Liver (tissue), 9 donors: ENCODE results near the gene OSCP1. TPM values are rescaled to one million over a fixed set of nuclear protein-coding genes. Genes with fewer than 3 reads are reported as not detected.

Experiments used
- DNase-seq: peaks from one replicate; pipeline ENCODE4 v3.0.0-alpha.2; 2017; ENCODE audit warnings: low spot score
- H3K27ac ChIP-seq, 2 donors: one replicate each; pipeline ENCODE4 v1.7.0; 2013; ENCODE audit warnings: inconsistent platforms in 2 of 2, low read length in 2 of 2, control low read depth in 1 of 2, low read depth in 1 of 2, mild to moderate bottlenecking in 1 of 2
- H3K27me3 ChIP-seq, 4 donors: one replicate each; pipeline versions ENCODE4 v1.6.1 to v1.7.0; 2013; ENCODE audit warnings: low read length in 3 of 4, inconsistent platforms in 1 of 4, mild to moderate bottlenecking in 1 of 4, moderate library complexity in 1 of 4; ENCODE audit not compliant: control insufficient read depth in 4 of 4, insufficient read depth in 4 of 4
- H3K36me3 ChIP-seq, 4 donors: one replicate each; pipeline versions ENCODE4 v1.6.1 to v1.7.0; 2013; ENCODE audit warnings: low read length in 3 of 4, mild to moderate bottlenecking in 3 of 4, low read depth in 1 of 4, moderate library complexity in 1 of 4; ENCODE audit not compliant: control insufficient read depth in 4 of 4, insufficient read depth in 3 of 4
- H3K4me1 ChIP-seq, 4 donors: one replicate each; pipeline versions ENCODE4 v1.6.1 to v1.7.0; 2013; ENCODE audit warnings: low read length in 3 of 4, mild to moderate bottlenecking in 3 of 4, moderate library complexity in 1 of 4; ENCODE audit not compliant: control insufficient read depth in 4 of 4, insufficient read depth in 4 of 4
- H3K4me3 ChIP-seq, 3 donors: one replicate each; pipeline versions ENCODE4 v1.6.1 to v1.7.0; 2013; ENCODE audit warnings: low read length in 3 of 3, control low read depth in 1 of 3, low read depth in 1 of 3, mild to moderate bottlenecking in 1 of 3
- H3K9ac ChIP-seq, 2 donors: one replicate each; pipeline ENCODE4 v1.7.0; 2013; ENCODE audit warnings: low read length in 2 of 2, mild to moderate bottlenecking in 2 of 2, moderate library complexity in 2 of 2, control low read depth in 1 of 2, low read depth in 1 of 2
- H3K9me3 ChIP-seq, 4 donors: one replicate each; pipeline versions ENCODE4 v1.6.1 to v1.7.0; 2013; ENCODE audit warnings: low read length in 3 of 4; ENCODE audit not compliant: control insufficient read depth in 4 of 4
- FOXA1 ChIP-seq: IDR thresholded peaks from 2 replicates; pipeline ENCODE4 v1.6.1; 2016; ENCODE audit warnings: antibody characterized with exemption
- GABPA ChIP-seq, 2 donors: IDR thresholded peaks in 1 of 2; conservative IDR thresholded peaks in 1 of 2; 2 replicates each; pipeline ENCODE4 v1.6.1; 2016; ENCODE audit warnings: antibody characterized with exemption in 2 of 2, mild to moderate bottlenecking in 1 of 2, moderate library complexity in 1 of 2
- HNF4A ChIP-seq, 2 donors: conservative IDR thresholded peaks; 2 replicates each; pipeline ENCODE4 v1.6.1; 2016; ENCODE audit warnings: antibody characterized with exemption in 2 of 2, mild to moderate bottlenecking in 2 of 2
- HNF4G ChIP-seq: IDR thresholded peaks from 2 replicates; pipeline ENCODE4 v1.6.1; 2016; ENCODE audit warnings: antibody characterized with exemption
- JUND ChIP-seq, 2 donors: IDR thresholded peaks; 2 replicates each; pipeline ENCODE4 v1.6.1; 2016; ENCODE audit warnings: antibody characterized with exemption in 2 of 2
- RAD21 ChIP-seq, 2 donors: IDR thresholded peaks; 2 replicates each; pipeline ENCODE4 v1.6.1; 2016; ENCODE audit warnings: antibody characterized with exemption in 2 of 2, mild to moderate bottlenecking in 2 of 2
- RXRA ChIP-seq, 2 donors: IDR thresholded peaks; 2 replicates each; pipeline ENCODE4 v1.6.1; 2017 to 2018; ENCODE audit warnings: antibody characterized with exemption in 2 of 2, mild to moderate bottlenecking in 1 of 2
- TAF1 ChIP-seq: conservative IDR thresholded peaks from 2 replicates; pipeline ENCODE4 v1.6.1; 2016; ENCODE audit warnings: antibody characterized with exemption, mild to moderate bottlenecking
- YY1 ChIP-seq: IDR thresholded peaks from 2 replicates; pipeline ENCODE4 v1.6.1; 2016; ENCODE audit warnings: antibody characterized with exemption, mild to moderate bottlenecking
- WGBS: extraction: QIAGEN DNeasy Blood & Tissue Kit; methylation state at CpG from one replicate; pipeline ENCODE4 v1.1.7; 2013; 5-methylcytosine and 5-hydroxymethylcytosine counted together
- polyA plus RNA-seq, 2 donors: library from polyadenylated mRNA; stranded (reverse) in 1 of 2; unstranded in 1 of 2; fragments of 200-250 nt in 1 of 2; fragments of >200 nt in 1 of 2; fragmentation: Nextera tagmentation in 1 of 2; extraction: Ambion mirVana in 1 of 2; gene quantifications; one replicate each; pipeline versions ENCODE4 v1.2.1 to v1.2.3, GENCODE V29; 2013 to 2015
- total RNA-seq, 2 donors: library from RNA; depleted of rRNA; stranded (reverse); fragments of >200 nt; gene quantifications; one replicate each; pipeline ENCODE4 v1.2.3, GENCODE V29; 2014
- TF ChIP-seq, protein P1 (sequence below): IDR thresholded peaks from 2 replicates; pipeline ENCODE4 v1.6.1; 2016; ENCODE audit warnings: antibody characterized with exemption
- TF ChIP-seq, protein P2 (sequence below): IDR thresholded peaks from 2 replicates; pipeline ENCODE4 v1.6.1; 2016; ENCODE audit warnings: antibody characterized with exemption
- TF ChIP-seq, protein P3 (sequence below): IDR thresholded peaks from 2 replicates; pipeline ENCODE4 v1.6.1; 2016; ENCODE audit warnings: antibody characterized with exemption
- TF ChIP-seq, protein P4 (sequence below): fragments of 150-350 bp; IDR thresholded peaks from 2 replicates; pipeline ENCODE4 v1.5.1; 2017; ENCODE audit warnings: improper control_type of control experiment, low read depth, low read length; ENCODE audit not compliant: missing input control
- donor health status: healthy.
- donor health status: healthy.
- donor health status: healthy.
- donor health status: healthy.
- donor health status: healthy.

Gene OSCP1
- total and polyA plus RNA-seq, 4 donors: 1.1 to 1.7 (median 1.5) TPM

DNA sequence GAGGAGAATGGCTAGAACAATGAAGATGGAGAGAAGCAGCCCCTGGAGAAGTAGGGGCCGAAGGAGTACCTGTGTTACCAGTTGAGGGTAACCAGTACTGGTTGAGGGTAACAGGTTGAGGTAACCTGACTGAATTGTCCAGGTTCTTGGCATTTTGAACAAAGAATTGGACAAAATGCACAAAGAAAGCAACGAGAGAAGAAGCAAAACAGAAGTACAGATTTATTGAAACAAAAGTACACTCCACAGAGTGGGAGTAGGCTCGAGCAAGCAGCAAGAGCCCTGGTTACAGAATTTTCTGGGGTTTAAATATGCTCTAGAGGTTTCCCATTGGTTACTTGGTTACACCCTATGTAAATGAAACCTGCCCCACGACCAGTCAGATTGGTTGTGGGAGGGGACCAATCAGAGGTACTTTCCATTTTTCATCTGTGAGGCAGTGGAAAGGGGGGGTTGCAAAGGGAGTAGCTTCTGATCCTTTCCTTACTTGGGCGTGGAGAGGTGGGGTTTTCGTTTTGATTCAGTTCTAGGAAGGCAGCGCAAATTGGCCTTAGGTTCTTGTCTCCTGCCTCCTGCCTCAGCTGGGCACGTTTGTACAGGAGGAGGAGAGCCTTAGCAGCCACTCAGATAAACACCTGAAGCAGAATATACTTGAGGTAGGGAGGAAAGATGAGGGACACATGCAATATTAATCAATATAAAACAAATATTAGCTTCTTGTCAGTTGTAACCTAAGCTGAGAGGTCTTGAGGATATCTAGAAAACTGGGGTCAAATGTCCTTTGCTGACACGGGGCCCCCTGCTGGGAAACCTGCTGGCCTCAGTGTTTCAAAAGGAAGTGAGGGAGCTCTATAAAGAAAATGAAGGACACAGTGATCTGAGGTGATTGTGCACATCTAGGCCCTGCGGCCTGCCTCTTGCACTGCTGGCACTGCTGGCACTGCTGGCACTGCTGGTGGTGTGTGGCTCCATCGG is 38.3 kb downstream of the OSCP1 start:
- Histone ChIP-seq H3K9ac (no peak overlapping the region), H3K27ac (no peak overlapping the region), H3K4me3 (no peak overlapping the region), H3K9me3 (no peaks in the 10 kb centered on the region), H3K36me3 (no peaks in the 10 kb centered on the region), H3K4me1 (no peaks in the 10 kb centered on the region), H3K27me3 (no peaks in the 10 kb centered on the region)
- no peak for TF ChIP-seq HNF4A (conservative IDR thresholded peaks at IDR 0.05)
- TF ChIP-seq, protein P1, sequence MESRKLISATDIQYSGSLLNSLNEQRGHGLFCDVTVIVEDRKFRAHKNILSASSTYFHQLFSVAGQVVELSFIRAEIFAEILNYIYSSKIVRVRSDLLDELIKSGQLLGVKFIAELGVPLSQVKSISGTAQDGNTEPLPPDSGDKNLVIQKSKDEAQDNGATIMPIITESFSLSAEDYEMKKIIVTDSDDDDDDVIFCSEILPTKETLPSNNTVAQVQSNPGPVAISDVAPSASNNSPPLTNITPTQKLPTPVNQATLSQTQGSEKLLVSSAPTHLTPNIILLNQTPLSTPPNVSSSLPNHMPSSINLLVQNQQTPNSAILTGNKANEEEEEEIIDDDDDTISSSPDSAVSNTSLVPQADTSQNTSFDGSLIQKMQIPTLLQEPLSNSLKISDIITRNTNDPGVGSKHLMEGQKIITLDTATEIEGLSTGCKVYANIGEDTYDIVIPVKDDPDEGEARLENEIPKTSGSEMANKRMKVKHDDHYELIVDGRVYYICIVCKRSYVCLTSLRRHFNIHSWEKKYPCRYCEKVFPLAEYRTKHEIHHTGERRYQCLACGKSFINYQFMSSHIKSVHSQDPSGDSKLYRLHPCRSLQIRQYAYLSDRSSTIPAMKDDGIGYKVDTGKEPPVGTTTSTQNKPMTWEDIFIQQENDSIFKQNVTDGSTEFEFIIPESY: no peak
- TF ChIP-seq, protein P2, sequence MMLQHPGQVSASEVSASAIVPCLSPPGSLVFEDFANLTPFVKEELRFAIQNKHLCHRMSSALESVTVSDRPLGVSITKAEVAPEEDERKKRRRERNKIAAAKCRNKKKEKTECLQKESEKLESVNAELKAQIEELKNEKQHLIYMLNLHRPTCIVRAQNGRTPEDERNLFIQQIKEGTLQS: no peak
- DNase-seq: no peak
- 70% methylated on average over 11 of the region's 11 CpGs for WGBS

DNA sequence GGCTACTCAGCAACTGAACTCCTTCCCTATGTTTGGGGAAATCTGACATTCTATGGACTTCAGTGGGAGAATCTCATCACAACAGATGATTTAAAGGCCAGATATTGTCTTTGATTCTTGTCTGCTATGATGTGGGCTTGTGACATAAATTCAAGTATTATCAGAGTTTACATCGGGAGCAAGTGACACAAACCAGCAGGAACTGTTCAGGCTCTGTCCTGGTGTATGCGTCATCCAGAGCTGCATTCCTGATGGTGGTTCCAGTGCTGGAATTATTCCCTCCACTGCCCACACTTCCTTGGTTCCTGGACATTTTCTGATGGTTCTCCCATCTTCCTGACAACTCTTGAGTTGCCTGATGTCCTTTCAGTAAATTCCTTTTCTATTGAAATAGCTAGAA is 41.8 kb downstream of the OSCP1 start:
- Histone ChIP-seq H3K4me3 (no peak overlapping the region), H3K9me3 (no peaks in the 10 kb centered on the region), H3K36me3 (no peaks in the 10 kb centered on the region), H3K4me1 (no peaks in the 10 kb centered on the region), H3K27me3 (no peaks in the 10 kb centered on the region), H3K9ac (no peak overlapping the region), H3K27ac (no peak overlapping the region)
- no peak for DNase-seq
- WGBS: 84% methylated on average over 2 of the region's 2 CpGs
- no peak for TF ChIP-seq GABPA (IDR thresholded peaks at IDR 0.05 in 1 of 2, conservative IDR thresholded peaks at IDR 0.05 in 1 of 2)
- TF ChIP-seq, protein P1: no peak
- TF ChIP-seq, protein P3, sequence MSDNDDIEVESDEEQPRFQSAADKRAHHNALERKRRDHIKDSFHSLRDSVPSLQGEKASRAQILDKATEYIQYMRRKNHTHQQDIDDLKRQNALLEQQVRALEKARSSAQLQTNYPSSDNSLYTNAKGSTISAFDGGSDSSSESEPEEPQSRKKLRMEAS: no peak

DNA sequence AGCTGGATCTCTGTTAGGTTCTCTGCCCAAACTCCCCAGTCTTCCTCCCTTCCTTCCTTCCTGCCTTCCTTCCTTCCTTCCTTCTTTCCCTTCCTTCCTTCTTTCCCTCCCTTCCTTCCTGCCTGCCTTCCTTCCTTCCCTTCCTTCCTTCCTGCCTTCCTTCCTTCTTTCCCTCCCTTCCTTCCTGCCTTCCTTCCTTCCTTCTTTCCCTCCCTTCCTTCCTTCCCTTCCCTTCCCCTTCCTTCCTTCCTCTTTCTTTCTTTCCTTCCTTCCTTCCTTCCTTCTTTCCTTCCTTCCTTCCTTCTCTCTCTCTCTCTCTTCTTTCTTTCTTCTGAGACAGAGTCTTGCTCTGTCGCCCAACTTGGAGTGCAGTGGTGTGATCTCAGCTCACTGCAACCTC is 43.8 kb downstream of the OSCP1 start:
- no peaks in the 10 kb centered on the region for H3K27me3 ChIP-seq
- H3K9ac ChIP-seq: no peak overlapping the region
- H3K4me3 ChIP-seq: no peak overlapping the region
- H3K27ac ChIP-seq: no peak overlapping the region
- TF ChIP-seq TAF1 (no peak), RAD21 (IDR thresholded peaks at IDR 0.05) (no peak), HNF4G (no peak), JUND (IDR thresholded peaks at IDR 0.05) (no peak), RXRA (IDR thresholded peaks at IDR 0.05) (no peak), YY1 (no peak), FOXA1 (no peak)
- TF ChIP-seq, protein P3: no peak
- TF ChIP-seq, protein P4, sequence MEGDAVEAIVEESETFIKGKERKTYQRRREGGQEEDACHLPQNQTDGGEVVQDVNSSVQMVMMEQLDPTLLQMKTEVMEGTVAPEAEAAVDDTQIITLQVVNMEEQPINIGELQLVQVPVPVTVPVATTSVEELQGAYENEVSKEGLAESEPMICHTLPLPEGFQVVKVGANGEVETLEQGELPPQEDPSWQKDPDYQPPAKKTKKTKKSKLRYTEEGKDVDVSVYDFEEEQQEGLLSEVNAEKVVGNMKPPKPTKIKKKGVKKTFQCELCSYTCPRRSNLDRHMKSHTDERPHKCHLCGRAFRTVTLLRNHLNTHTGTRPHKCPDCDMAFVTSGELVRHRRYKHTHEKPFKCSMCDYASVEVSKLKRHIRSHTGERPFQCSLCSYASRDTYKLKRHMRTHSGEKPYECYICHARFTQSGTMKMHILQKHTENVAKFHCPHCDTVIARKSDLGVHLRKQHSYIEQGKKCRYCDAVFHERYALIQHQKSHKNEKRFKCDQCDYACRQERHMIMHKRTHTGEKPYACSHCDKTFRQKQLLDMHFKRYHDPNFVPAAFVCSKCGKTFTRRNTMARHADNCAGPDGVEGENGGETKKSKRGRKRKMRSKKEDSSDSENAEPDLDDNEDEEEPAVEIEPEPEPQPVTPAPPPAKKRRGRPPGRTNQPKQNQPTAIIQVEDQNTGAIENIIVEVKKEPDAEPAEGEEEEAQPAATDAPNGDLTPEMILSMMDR: no peak
- no peaks in the 10 kb centered on the region for H3K36me3 ChIP-seq
- DNase-seq: no peak
- no peaks in the 10 kb centered on the region for H3K9me3 ChIP-seq
- H3K4me1 ChIP-seq: no peaks in the 10 kb centered on the region
- WGBS: 92% methylated on average over 1 of the region's 1 CpG
